Measurements from ENCODE around the gene HOXB8. TPM values are rescaled to one million over a fixed set of nuclear protein-coding genes. Genes with fewer than 3 reads are reported as not detected.

Gene HOXB8
- total RNA-seq, 3 donors from 2014 or later, result 0.59 to 4.6 (median 4.6) TPM

DNA sequence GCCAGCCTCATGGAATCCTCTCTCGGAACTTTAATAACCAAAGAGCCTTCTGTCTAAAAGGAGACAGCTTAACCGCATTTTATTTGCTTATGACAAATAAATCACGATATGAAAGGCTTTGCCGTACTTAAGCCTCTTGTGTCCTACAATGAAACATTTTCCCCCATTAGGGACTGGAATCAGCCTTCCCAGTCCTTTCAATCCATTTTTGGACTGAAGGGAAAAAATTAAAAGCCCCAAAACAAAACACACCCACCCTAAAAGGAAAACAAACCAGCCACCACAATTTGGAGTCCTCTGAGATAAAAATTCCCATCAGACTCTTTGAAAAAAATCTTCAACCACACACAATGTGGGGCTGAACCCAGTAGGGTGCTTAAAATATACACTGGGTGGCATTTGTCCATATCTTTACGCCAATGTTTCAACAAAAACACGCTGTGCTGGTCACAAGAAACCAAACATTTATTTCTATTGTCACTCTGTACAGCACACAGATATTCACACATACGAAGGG lies 40.0 kb downstream of the HOXB8 start:
- Histone ChIP-seq H3K4me3 (peak overlapping the region in 2 of 3 donors; percentile 57 to 81), H3K4me1 (peaks cover 0 to 7% of the 10 kb centered on the region in 2 donors)
- no peak for DNase-seq (ENCODE audit: low spot score in 2 of 2)

DNA sequence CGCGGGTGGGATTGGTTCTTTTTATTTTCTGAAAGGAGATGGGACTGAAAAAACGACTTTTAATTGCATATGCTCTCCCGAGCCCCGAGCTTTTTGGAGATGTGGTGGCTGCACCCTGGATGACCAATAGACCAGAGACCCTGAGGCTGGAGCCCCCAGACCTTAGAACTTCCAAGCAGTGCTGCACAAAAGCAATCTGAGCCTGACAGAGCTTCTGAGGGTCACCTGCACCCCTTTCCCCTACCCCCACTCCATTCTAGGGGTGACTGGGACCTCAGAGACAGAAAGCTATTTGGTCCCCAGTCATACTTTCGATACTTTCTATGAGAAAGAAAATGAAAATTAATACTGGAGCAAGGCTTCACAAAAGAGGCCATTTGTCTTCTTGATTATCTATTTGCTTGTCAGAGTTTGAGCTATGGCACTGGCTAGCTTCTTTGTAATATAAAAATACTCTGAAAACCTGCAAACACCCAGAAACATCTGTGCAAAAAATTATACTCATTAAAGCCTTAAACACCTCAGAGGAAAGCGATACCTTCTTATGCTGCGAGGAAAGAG lies 40.5 kb downstream of the HOXB8 start:
- Histone ChIP-seq H3K9me3 (no peaks in the 10 kb centered on the region), H3K36me3 (no peaks in the 10 kb centered on the region), H3K4me1 (peaks cover 0 to 7% of the 10 kb centered on the region in 2 donors), H3K4me3 (peak overlapping the region in 2 of 3 donors; percentile 9 to 17), H3K27me3 (peaks cover 0 to 41% of the 10 kb centered on the region in 2 donors), H3K27ac (peak overlapping the region; percentile 21 to 71)
- TF ChIP-seq, protein P1, sequence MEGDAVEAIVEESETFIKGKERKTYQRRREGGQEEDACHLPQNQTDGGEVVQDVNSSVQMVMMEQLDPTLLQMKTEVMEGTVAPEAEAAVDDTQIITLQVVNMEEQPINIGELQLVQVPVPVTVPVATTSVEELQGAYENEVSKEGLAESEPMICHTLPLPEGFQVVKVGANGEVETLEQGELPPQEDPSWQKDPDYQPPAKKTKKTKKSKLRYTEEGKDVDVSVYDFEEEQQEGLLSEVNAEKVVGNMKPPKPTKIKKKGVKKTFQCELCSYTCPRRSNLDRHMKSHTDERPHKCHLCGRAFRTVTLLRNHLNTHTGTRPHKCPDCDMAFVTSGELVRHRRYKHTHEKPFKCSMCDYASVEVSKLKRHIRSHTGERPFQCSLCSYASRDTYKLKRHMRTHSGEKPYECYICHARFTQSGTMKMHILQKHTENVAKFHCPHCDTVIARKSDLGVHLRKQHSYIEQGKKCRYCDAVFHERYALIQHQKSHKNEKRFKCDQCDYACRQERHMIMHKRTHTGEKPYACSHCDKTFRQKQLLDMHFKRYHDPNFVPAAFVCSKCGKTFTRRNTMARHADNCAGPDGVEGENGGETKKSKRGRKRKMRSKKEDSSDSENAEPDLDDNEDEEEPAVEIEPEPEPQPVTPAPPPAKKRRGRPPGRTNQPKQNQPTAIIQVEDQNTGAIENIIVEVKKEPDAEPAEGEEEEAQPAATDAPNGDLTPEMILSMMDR (IDR thresholded peaks at IDR 0.05), result no peak
- TF ChIP-seq POLR2A (IDR thresholded peaks at IDR 0.05), result no peak
- no peak for TF ChIP-seq POLR2AphosphoS5 (IDR thresholded peaks at IDR 0.05)
- intact Hi-C loops (cut with DNase I; ENCODE audit: low total_unique reads), result loop anchor here (5.0 kb wide), 1 partner anchor 32 kb away; no protein-coding TSS in a partner anchor
- DNase-seq (ENCODE audit: low spot score in 2 of 2), result no peak

More for the DNA sequence above, 40.0 kb downstream of the HOXB8 start:
- Histone ChIP-seq H3K27ac (peak overlapping the region; percentile 28 to 71), H3K27me3 (peaks cover 0 to 45% of the 10 kb centered on the region in 2 donors), H3K9me3 (no peaks in the 10 kb centered on the region), H3K36me3 (no peaks in the 10 kb centered on the region)
- TF ChIP-seq, protein P1 (IDR thresholded peaks at IDR 0.05), result no peak
- no peak for TF ChIP-seq POLR2AphosphoS5 (IDR thresholded peaks at IDR 0.05)
- TF ChIP-seq POLR2A (IDR thresholded peaks at IDR 0.05), result no peak
- intact Hi-C loops (cut with DNase I; ENCODE audit: low total_unique reads), result loop anchor here (5.0 kb wide), 1 partner anchor 33 kb away; no protein-coding TSS in a partner anchor

DNA sequence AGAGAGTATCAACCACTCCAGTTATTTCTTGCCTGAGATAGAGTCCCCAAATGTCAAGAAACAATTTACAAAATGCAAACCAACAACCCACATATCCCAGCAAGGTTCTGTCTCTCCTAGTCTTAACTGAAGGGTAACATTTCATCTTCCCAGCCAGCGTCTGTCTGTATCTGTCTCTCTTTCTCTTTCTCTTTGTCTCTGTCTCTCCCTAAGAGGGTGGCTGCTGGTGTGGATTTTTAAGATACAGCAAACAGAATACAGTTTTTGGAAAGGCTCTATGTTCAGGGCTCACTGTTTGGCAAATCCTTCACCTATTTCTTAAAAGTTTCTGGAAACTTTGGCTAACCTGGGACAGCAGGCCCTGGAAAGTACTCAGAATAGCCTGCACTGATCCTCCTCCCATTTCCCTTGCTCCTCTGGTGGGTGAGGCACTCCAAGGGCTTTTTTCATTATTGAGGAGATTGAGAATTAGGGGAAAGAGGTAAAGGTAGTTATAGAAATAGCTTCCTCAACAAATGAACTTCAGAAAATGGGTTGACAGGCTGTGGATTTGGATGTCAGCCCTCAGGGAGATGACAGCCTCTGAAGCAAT lies 43.2 kb downstream of the HOXB8 start:
- TF ChIP-seq, protein P1 (IDR thresholded peaks at IDR 0.05), result no peak
- Histone ChIP-seq H3K27ac (peak overlapping the region; percentile 34 to 76), H3K9me3 (no peaks in the 10 kb centered on the region), H3K36me3 (no peaks in the 10 kb centered on the region), H3K27me3 (peaks cover 0 to 19% of the 10 kb centered on the region in 2 donors), H3K4me1 (peaks cover 0 to 7% of the 10 kb centered on the region in 2 donors), H3K4me3 (peak overlapping the region in 1 of 3 donors; percentile 9)
- intact Hi-C loops (cut with DNase I; ENCODE audit: low total_unique reads), result no loop called here
- DNase-seq (ENCODE audit: low spot score in 2 of 2), result no peak

DNA sequence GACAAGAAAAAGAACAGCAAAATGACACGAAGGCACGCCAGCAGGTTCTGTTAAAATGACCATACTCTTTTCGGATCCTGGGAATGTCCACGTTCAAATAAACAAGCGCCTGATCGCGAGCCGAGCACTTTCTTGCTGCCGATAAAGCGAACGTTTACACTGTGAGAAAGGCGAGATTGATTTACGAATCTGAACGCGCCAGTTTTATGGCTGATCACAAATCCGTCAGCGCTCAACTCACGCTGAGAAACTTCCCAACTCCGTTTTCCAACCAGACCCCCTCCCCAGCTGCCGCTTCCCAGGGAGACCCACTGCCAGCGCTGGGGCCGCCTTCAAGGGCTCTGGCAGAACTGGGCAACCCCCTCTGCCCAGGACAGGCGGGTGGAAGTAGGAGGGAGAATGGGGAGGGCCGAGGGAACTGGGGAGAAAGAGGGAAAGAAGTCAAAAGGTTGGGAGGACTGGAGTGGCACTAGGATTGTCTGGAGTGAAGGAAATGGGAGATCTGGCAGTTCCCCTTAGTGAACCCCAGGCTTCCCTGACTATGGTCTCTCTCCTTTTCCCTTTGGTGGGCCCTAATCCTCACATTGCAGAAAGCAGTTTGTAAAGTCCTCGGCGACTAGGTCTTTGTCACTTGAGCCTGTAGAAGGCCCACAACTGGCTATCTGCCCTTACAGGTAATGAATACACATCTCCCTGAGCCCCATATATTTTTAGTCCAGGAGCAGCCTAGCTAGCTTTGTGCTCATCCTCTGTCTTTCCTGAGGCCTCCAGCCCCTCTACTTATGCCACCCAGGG lies 43.9 kb downstream of the HOXB8 start:
- H3K9me3 ChIP-seq, result no peaks in the 10 kb centered on the region
- TF ChIP-seq POLR2A (IDR thresholded peaks at IDR 0.05) (no peak), POLR2AphosphoS5 (IDR thresholded peaks at IDR 0.05) (no peak)
- TF ChIP-seq, protein P1 (IDR thresholded peaks at IDR 0.05), result no peak
- peaks cover 0 to 15% of the 10 kb centered on the region in 2 donors for H3K27me3 ChIP-seq
- peak overlapping the region; percentile 34 to 76 for H3K27ac ChIP-seq
- peaks cover 0 to 3% of the 10 kb centered on the region in 2 donors for H3K4me1 ChIP-seq
- peak overlapping the region; percentile 19 to 33 (median 30) for H3K4me3 ChIP-seq
- intact Hi-C loops (cut with DNase I; ENCODE audit: low total_unique reads), result no loop called here
- DNase-seq (ENCODE audit: low spot score in 2 of 2), result no peak
- no peaks in the 10 kb centered on the region for H3K36me3 ChIP-seq

Measured in breast epithelium (tissue), 4 donors.